GM06990 (cell line): ENCODE measurements around the gene RNF6.
"Not testable (repeated sequence)": the region's sequence is repeated elsewhere in the genome, so short reads cannot be mapped to it uniquely, and the experiment has no call there.

Experiments
- DNase-seq: peaks from one replicate; pipeline ENCODE4 v3.0.0-alpha.2; 2011; ENCODE audit not compliant: insufficient read length; ENCODE audit errors: extremely low read depth
- H3K27me3 ChIP-seq: replicated peaks from 2 replicates; pipeline ENCODE4 v1.6.0; 2011; ENCODE audit warnings: low read length; ENCODE audit not compliant: control insufficient read depth, insufficient read depth
- H3K36me3 ChIP-seq: 2 replicates; pipeline ENCODE4 v1.5.1; 2011; ENCODE audit warnings: low read length; ENCODE audit not compliant: control insufficient read depth, insufficient read depth
- H3K4me3 ChIP-seq: replicated peaks from 2 replicates; pipeline ENCODE4 v1.5.1; 2011; ENCODE audit warnings: low read depth, mild to moderate bottlenecking, control low read depth, low read length
- CTCF ChIP-seq: IDR thresholded peaks from 2 replicates; pipeline ENCODE4 v1.5.1; 2011; ENCODE audit warnings: low read length, control low read depth, mild to moderate bottlenecking, inconsistent platforms; ENCODE audit not compliant: insufficient read depth, poor library complexity, severe bottlenecking

Gene RNF6

DNA sequence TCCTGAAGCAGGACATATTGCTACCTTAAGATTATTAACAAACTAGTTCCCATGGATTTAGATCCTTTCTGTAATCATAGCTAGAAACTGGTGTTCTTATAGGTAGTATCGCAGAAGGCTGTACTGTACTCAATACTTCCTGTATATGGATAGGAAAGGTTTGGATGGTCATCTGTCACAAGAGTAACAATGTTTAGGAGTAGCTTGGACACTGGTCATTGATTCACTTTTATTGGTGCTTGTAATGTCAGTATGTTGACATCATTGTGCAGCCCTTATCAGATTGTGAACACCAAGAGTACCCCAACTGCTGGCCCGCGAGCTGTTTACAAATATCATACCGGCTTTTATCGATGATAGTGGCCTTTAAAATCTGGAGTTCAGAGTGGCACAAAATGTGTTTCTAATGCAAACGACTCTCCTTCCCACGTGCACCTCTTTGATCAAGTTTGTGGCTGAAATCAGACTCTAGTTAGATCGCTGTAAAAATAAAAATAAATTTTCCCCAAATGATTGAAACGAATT is 31.2 kb upstream of the RNF6 start:
- Histone ChIP-seq H3K4me3 (peak overlapping the region; percentile 91), H3K27me3 (no peaks in the 10 kb centered on the region; the same call in 1 of the 2 replicates), H3K36me3 (no peaks in the 10 kb centered on the region)
- TF ChIP-seq CTCF = no peak
- no peak for DNase-seq

DNA sequence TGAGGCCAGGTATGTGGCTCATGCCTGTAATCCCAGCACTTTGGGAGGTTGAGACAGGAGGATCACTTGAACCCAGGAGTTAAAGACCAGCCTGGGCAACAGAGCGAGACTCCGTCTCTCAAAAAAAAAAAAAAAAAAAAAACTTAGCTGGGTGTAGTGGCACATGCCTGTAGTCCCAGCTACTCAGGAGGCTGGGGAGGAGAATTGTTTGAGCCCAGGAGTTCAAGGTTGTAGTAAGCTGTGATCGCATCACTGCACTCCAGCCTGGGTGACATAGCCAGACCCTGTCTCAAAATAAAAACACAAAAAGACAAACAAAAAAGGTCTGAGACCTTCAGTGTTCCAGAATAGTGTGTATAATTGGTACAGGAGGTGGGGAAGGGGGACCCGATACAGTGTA is 29.9 kb upstream of the RNF6 start:
- H3K36me3 ChIP-seq, H3K4me3 ChIP-seq, H3K27me3 ChIP-seq, DNase-seq: not testable (repeated sequence)

DNA sequence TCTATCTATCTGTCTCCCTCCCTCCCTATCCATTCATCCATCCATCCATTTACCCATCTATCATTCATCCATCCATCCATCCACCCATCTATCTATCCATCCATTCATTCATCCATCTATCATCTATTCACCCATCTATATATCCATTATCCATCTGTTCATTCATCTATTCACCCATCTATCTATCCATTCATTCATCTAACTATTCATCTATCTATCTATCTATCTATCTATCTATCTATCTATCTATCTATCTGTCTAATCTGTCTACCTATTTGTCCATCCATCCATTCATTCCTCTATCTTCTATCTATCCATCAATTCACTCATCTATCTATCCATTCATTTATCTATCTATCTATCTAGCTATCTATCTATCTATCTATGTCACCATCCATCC is 27.4 kb upstream of the RNF6 start:
- H3K27me3 ChIP-seq = no peaks in the 10 kb centered on the region; the same call in 1 of the 2 replicates
- TF ChIP-seq CTCF = no peak
- no peaks in the 10 kb centered on the region for H3K36me3 ChIP-seq
- DNase-seq = no peak
- no peak overlapping the region for H3K4me3 ChIP-seq

GRCh38 chr13:26247608-26248007 is 25.5 kb upstream of the RNF6 start:
- no peak for DNase-seq
- no peaks in the 10 kb centered on the region for H3K36me3 ChIP-seq
- no peak for TF ChIP-seq CTCF

GRCh38 chr13:26247011-26247410 is 24.9 kb upstream of the RNF6 start:
- TF ChIP-seq CTCF = no peak
- H3K4me3 ChIP-seq = no peak overlapping the region
- no peaks in the 10 kb centered on the region for H3K36me3 ChIP-seq
- no peak for DNase-seq
- no peaks in the 10 kb centered on the region; the same call in 1 of the 2 replicates for H3K27me3 ChIP-seq

More at GRCh38 chr13:26247608-26248007, 25.5 kb upstream of the RNF6 start:
- H3K27me3 ChIP-seq = no peaks in the 10 kb centered on the region; the same call in 1 of the 2 replicates
- H3K4me3 ChIP-seq = no peak overlapping the region

GRCh38 chr13:26246154-26246553 is 24.0 kb upstream of the RNF6 start:
- H3K36me3 ChIP-seq = no peaks in the 10 kb centered on the region
- H3K27me3 ChIP-seq = no peaks in the 10 kb centered on the region; the same call in 1 of the 2 replicates
- no peak for DNase-seq
- TF ChIP-seq CTCF = no peak
- no peak overlapping the region for H3K4me3 ChIP-seq
